BJ (cell line): Measurements from ENCODE around the gene RHBDD3. TPM values are rescaled to one million over a fixed set of nuclear protein-coding genes. Genes with fewer than 3 reads are reported as not detected.

Source experiments
- CTCF ChIA-PET: fragments of 350-600 bp; formaldehyde crosslinking; extraction: SDS; loops from one replicate; lab custom pipeline; 2021; ENCODE audit warnings: antibody characterized with exemption, inconsistent platforms; lab: Yijun Ruan, JAX
- POLR2A ChIA-PET: fragments of 300-600 bp; sonication (Branson Sonifier 250); formaldehyde crosslinking; extraction: SDS; loops from one replicate; lab custom pipeline; 2021; ENCODE audit warnings: antibody characterized with exemption; lab: Charles Lee
- DNase-seq: peaks from one replicate; pipeline ENCODE4 v3.0.0-alpha.2; 2011; ENCODE audit warnings: low read depth
- H3K27me3 ChIP-seq: 2 replicates; pipeline ENCODE4 v1.6.0; 2011; ENCODE audit warnings: low read length; ENCODE audit not compliant: control insufficient read depth, insufficient read depth
- H3K36me3 ChIP-seq: 2 replicates; pipeline ENCODE4 v1.5.1; 2011; ENCODE audit warnings: low read length; ENCODE audit not compliant: control insufficient read depth, insufficient read depth
- H3K4me3 ChIP-seq: 2 replicates; pipeline ENCODE4 v1.5.1; 2011; ENCODE audit warnings: low read depth, mild to moderate bottlenecking, control low read depth, low read length
- polyA plus RNA-seq: library from polyadenylated mRNA; depleted of rRNA; stranded (reverse); fragments of >200 nt; gene quantifications from 2 replicates; pipeline ENCODE4 v1.2.3, GENCODE V29; 2011
- TF ChIP-seq, protein P1 (sequence below): IDR thresholded peaks from 2 replicates; pipeline ENCODE4 v1.5.1; 2011; ENCODE audit warnings: low read depth, mild to moderate bottlenecking, control low read depth, inconsistent platforms, low read length, moderate library complexity; ENCODE audit not compliant: insufficient read depth

Gene RHBDD3
- polyA plus RNA-seq, 1 experiment, result 15.6 TPM

DNA sequence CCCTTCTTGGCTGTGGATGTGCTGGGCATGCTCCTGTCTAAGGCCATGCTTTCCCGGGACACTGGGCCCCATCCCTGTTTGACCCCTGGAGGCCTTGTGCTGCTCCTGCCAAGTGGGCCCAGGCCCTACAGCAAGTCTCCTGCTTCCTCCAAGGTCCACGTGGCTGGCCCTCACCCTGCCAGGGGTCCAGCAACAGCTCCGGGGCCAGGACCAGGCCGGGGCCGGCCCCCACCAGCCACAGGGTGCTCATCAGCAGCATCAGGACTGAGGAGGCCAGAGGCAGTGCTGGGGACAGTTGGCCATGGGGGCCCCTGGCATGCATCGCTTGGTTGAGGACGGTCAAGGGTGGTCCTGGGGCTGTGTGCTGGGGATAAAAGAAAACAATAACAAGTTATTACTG is 2.5 kb downstream of the RHBDD3 start:
- TF ChIP-seq, protein P1, sequence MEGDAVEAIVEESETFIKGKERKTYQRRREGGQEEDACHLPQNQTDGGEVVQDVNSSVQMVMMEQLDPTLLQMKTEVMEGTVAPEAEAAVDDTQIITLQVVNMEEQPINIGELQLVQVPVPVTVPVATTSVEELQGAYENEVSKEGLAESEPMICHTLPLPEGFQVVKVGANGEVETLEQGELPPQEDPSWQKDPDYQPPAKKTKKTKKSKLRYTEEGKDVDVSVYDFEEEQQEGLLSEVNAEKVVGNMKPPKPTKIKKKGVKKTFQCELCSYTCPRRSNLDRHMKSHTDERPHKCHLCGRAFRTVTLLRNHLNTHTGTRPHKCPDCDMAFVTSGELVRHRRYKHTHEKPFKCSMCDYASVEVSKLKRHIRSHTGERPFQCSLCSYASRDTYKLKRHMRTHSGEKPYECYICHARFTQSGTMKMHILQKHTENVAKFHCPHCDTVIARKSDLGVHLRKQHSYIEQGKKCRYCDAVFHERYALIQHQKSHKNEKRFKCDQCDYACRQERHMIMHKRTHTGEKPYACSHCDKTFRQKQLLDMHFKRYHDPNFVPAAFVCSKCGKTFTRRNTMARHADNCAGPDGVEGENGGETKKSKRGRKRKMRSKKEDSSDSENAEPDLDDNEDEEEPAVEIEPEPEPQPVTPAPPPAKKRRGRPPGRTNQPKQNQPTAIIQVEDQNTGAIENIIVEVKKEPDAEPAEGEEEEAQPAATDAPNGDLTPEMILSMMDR, result no peak
- H3K27me3 ChIP-seq, result no peaks in the 10 kb centered on the region
- no peak overlapping the region for H3K4me3 ChIP-seq
- H3K36me3 ChIP-seq, result peaks cover 14% of the 10 kb centered on the region
- no peak for DNase-seq
- ChIA-PET CTCF (interaction anchor here (0.7 kb wide), 1 partner anchor 19 kb away, joined by 3 read pairs; no protein-coding TSS in a partner anchor), POLR2A (no interaction called here)

DNA sequence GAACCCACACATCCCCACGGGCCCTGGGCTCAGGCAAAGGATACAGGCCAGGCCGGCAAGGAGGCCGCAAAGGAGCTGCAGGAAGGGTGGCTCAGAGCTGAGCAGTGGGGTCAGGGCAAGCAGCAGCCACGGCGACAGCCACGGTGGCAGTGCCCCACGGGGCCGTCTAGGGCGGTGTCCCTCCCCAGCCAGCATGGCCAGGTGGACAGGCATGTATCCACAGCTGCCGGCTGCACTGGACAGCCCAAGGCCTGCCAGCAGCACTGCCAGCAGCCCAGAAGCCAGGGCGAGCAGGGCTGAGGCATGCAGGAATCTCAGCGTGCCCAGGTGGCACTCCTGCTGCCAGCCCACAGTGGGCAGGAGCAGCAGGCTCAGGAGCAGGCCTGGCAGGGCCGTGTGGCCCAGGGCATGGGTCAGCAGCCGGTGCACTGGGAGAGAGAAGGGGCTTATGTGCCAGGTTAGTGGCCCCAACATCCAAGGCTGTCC is 3.9 kb downstream of the RHBDD3 start:
- no peak overlapping the region for H3K4me3 ChIP-seq
- H3K27me3 ChIP-seq, result no peaks in the 10 kb centered on the region
- ChIA-PET CTCF (interaction anchor here (3.0 kb wide), 1 partner anchor 18 kb away, joined by 10 read pairs; no protein-coding TSS in a partner anchor), POLR2A (no interaction called here)
- TF ChIP-seq, protein P1, result no peak
- DNase-seq, result no peak
- peaks cover 16% of the 10 kb centered on the region for H3K36me3 ChIP-seq

DNA sequence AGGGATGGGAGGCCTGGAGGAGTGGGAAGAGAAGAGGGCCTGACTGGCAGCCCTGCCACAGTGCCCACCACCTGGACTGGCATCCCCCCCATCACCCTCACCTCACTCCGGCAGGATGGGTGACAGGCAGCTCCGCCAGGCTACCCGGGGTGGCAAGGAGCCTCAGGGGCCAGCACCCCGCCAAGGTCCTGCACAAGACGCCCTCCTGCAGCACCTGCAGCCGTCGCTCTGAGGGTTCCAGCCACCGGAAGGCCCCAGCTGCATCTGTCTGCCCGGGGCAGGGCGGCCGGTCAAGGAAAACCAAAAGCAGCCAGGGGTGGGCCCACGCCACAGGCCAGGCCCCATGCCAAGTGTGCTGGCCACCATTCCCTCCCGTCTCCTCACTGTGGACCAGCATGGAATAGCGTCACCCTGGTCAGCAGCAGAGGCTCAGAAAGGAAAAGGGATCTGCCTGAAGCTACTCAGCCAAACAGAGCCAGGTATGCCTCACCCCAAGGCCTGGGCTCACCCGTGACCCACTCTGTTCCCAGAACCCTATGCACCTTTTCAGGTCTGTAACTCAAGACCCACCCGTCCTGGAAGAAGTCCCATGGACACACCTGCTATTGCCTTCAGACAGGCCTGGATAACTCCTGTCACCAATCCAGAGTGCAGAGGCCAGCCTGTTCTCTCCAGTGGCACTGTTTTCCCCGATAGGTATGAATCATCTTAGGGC is 7.0 kb downstream of the RHBDD3 start:
- no peak overlapping the region for H3K4me3 ChIP-seq
- no peak for DNase-seq
- ChIA-PET CTCF (interaction anchor here (0.6 kb wide), 1 partner anchor 17 kb away, joined by 3 read pairs; no protein-coding TSS in a partner anchor), POLR2A (no interaction called here)
- no peaks in the 10 kb centered on the region for H3K27me3 ChIP-seq
- H3K36me3 ChIP-seq, result peaks cover 16% of the 10 kb centered on the region
- TF ChIP-seq, protein P1, result no peak

DNA sequence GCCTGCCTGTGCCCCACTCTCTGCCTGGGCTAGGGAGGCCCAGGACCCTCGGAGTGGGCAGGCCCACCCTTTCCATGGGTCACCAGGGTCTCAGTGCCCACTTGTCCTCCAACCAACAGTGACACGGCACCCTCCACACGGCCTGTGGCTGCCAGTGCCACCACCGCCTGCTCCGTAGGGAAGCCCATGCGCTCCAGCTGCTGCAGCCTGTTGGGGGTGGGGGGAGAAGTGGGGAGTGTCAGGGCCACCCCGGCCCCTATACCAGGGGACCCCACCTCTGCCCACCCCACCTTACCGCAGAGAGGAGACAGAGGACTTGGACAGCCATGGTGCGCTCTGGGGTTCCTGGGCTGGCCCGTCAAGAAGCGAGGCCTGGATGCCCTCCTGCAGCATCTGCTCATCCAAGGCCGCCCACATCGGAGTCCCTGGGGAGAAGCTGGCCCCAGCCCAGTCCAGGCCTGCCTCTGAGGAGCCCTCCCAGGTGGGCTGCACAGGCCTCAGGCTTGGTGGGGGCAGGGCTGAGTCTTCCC is 7.7 kb downstream of the RHBDD3 start:
- Histone ChIP-seq H3K4me3 (no peak overlapping the region), H3K27me3 (no peaks in the 10 kb centered on the region), H3K36me3 (peaks cover 13% of the 10 kb centered on the region)
- no peak for DNase-seq
- ChIA-PET CTCF (interaction anchor here (1.6 kb wide), 1 partner anchor 15 kb away, joined by 7 read pairs; no protein-coding TSS in a partner anchor), POLR2A (no interaction called here)
- TF ChIP-seq, protein P1, result no peak

DNA sequence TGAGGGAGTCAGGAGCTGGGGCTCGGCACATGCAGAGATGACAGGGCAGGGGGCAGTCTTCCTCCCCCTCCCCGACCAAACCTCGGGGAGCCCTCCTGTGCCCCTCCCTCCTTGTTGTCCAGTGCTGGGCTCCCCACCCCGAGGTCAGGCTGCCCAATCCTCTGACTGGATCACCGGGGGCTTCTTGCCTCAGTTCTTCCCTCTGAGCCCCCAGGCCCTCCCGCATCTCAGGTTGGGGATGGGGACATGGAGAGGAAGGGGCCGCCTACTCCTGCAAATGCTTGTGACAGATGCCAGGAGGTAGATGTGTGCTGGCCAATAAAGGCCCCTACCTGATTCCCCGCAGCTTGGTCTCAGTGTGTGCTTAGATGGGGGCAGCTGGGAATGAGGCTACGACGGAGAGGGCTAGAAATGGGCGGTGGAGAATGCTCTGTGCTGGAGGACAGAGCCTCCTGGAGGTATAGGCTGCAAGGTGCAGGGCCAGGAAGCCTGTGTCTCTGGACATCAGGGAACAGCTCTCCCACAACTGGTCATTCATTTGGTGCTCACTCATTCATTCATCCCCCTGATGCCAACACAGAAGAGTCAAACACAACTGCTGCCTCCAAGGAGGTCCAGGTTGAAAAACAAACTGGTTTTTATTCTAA is 8.4 kb downstream of the RHBDD3 start:
- Histone ChIP-seq H3K27me3 (no peaks in the 10 kb centered on the region), H3K4me3 (no peak overlapping the region), H3K36me3 (peaks cover 11% of the 10 kb centered on the region)
- TF ChIP-seq, protein P1, result no peak
- CTCF ChIA-PET, result interaction anchor here (1.6 kb wide), 2 partner anchors 10 to 14 kb away, joined by 5 to 7 read pairs; no protein-coding TSS in a partner anchor
- no peak for DNase-seq
- POLR2A ChIA-PET, result no interaction called here
